Fibroblast of skin of left biceps (primary cell): Measurements from ENCODE around the gene SPATA12.
"Not testable (repeated sequence)": the region's sequence is repeated elsewhere in the genome, so short reads cannot be mapped to it uniquely, and the experiment has no call there.

Source experiments
- DNase-seq, 2 experiments: peaks; one replicate each; pipeline ENCODE4 v3.0.0-alpha.2; 2013; ENCODE audit warnings: low read depth in 2 of 2

SPATA12 gene

GRCh38 chr3:57082481-57082880 lies 22.0 kb downstream of the SPATA12 start:
- DNase-seq: no peak

- DNase-seq: not testable (repeated sequence)
Observed at GRCh38 chr3:57083266-57083995, 23.0 kb downstream of the SPATA12 start.

- no peak for DNase-seq
Observed at GRCh38 chr3:57085211-57085610, 24.7 kb downstream of the SPATA12 start.

GRCh38 chr3:57086201-57086600 lies 25.7 kb downstream of the SPATA12 start:
- no peak for DNase-seq

- DNase-seq: no peak
Observed at GRCh38 chr3:57087361-57088092, 27.1 kb downstream of the SPATA12 start.

- DNase-seq: no peak
Observed at GRCh38 chr3:57088503-57088902, 28.0 kb downstream of the SPATA12 start.

GRCh38 chr3:57089043-57089442 lies 28.6 kb downstream of the SPATA12 start:
- DNase-seq: no peak

GRCh38 chr3:57091521-57092273 lies 31.2 kb downstream of the SPATA12 start:
- DNase-seq: no peak

- no peak for DNase-seq
Observed at GRCh38 chr3:57093489-57093888, 33.0 kb downstream of the SPATA12 start.

GRCh38 chr3:57093971-57094535 lies 33.6 kb downstream of the SPATA12 start:
- DNase-seq: no peak

GRCh38 chr3:57094575-57094974 lies 34.1 kb downstream of the SPATA12 start:
- DNase-seq: peak in 1 of 2 experiments; percentile 32

GRCh38 chr3:57095363-57095762 lies 34.9 kb downstream of the SPATA12 start:
- no peak for DNase-seq

- DNase-seq: no peak
Observed at GRCh38 chr3:57097536-57097935, 37.1 kb downstream of the SPATA12 start.

- DNase-seq: no peak
Observed at GRCh38 chr3:57098418-57099310, 38.2 kb downstream of the SPATA12 start.

- peak in 1 of 2 experiments; percentile 34 for DNase-seq
Observed at GRCh38 chr3:57100046-57100695, 39.7 kb downstream of the SPATA12 start.

GRCh38 chr3:57105585-57105984 lies 45.1 kb downstream of the SPATA12 start:
- DNase-seq: no peak

- no peak for DNase-seq
Observed at GRCh38 chr3:57108684-57109083, 48.2 kb downstream of the SPATA12 start.

GRCh38 chr3:57109437-57110199 lies 49.2 kb downstream of the SPATA12 start:
- no peak for DNase-seq

- DNase-seq: no peak
Observed at GRCh38 chr3:57110214-57110613, 49.8 kb downstream of the SPATA12 start.

GRCh38 chr3:57110798-57111197 lies 50.3 kb downstream of the SPATA12 start:
- no peak for DNase-seq
